LNCAP (cell line): ENCODE results near the gene INTU.

Experiments used
- CTCF ChIP-seq: fragments of 450-650 bp; IDR thresholded peaks from 2 replicates; pipeline ENCODE4 v1.5.1; 2017; ENCODE audit warnings: mild to moderate bottlenecking

The INTU gene

GRCh38 chr4:127687580-127687979 is 54.8 kb downstream of the INTU start:
- no peak for TF ChIP-seq CTCF

GRCh38 chr4:127698789-127699200 is 66.0 kb downstream of the INTU start:
- TF ChIP-seq CTCF = no peak

GRCh38 chr4:127708985-127709384 is 76.2 kb downstream of the INTU start:
- TF ChIP-seq CTCF = no peak

- TF ChIP-seq CTCF = no peak
Measured at GRCh38 chr4:127709456-127709855, 76.7 kb downstream of the INTU start.

GRCh38 chr4:127730142-127730913 is 97.6 kb downstream of the INTU start, which contains the start of gene SLC25A31:
TSS of gene SLC25A31 (plus strand) at chr4:127730400. CDS start at chr4:127730546, 146 bp downstream.
- no peak for TF ChIP-seq CTCF

- no peak for TF ChIP-seq CTCF
Measured at GRCh38 chr4:127731406-127731805, 98.6 kb downstream of the INTU start.

- peak; percentile 52 for TF ChIP-seq CTCF
Measured at GRCh38 chr4:127732623-127733328, 100.0 kb downstream of the INTU start.
